HG03135 (cell line): ENCODE measurements around the gene NME1.
"Not testable (repeated sequence)": the region's sequence is repeated elsewhere in the genome, so short reads cannot be mapped to it uniquely, and the experiment has no call there.

Source experiments
- ATAC-seq: cut with Tn5 transposase; IDR thresholded peaks from one replicate; pipeline ENCODE4 v1.9.1; 2021; ENCODE audit warnings: mild to moderate bottlenecking, moderate library complexity; ENCODE audit not compliant: unreplicated experiment

The NME1 gene

GRCh38 chr17:51153210-51154072 lies at the start of gene NME1:
Gene NME1, plus strand, starts transcription at chr17:51153559. Its CDS starts 2,096 bp downstream, at chr17:51155655.
- ATAC-seq = peak; percentile 92

- no peak for ATAC-seq
Observed at GRCh38 chr17:51107778-51108177, 45.6 kb upstream of the NME1 start.

DNA sequence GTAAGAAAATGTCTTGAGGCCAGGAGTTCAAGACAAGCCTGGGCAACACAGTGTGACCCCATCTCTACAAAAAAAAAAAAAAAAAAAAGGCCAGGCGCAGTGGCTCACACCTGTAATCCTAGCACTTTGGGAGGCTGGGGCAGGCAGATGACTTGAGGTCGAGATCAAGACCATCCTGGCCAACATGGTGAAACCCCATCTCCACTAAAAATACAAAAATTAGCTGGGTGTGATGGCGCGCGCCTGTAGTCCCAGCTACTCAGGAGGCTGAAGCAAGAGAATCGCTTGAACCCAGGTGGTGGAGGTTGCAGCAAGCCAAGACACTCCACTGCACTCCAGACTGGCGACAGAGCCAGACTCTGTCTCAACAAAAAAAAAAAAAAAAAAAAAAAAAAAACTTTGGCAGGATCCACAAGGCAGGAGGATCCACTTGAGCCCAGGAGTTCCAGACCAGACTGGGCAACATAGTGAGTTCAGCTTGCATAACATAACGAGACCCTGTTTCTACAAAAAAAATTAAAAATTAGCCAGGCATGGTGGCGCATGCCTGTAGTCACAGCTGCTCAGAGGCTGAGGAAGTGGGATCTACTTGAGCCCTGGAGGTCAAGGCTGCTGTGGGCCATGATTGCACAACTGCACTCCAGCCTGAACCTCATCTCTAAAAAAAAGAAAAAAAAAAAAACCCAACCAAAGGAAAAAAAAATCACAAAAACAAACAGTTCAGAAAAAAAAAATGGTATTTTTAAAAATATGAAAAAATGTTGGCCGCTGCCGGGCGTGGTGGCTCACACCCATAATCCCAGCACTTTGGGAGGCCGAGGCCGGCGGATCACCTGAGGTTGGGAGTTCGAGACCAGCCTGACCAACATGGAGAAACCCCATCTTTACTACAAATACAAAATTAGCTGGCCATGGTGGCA lies 40.8 kb upstream of the NME1 start:
- ATAC-seq = not testable (repeated sequence)

- ATAC-seq = no peak
Observed at GRCh38 chr17:51115179-51115578, 38.2 kb upstream of the NME1 start.

DNA sequence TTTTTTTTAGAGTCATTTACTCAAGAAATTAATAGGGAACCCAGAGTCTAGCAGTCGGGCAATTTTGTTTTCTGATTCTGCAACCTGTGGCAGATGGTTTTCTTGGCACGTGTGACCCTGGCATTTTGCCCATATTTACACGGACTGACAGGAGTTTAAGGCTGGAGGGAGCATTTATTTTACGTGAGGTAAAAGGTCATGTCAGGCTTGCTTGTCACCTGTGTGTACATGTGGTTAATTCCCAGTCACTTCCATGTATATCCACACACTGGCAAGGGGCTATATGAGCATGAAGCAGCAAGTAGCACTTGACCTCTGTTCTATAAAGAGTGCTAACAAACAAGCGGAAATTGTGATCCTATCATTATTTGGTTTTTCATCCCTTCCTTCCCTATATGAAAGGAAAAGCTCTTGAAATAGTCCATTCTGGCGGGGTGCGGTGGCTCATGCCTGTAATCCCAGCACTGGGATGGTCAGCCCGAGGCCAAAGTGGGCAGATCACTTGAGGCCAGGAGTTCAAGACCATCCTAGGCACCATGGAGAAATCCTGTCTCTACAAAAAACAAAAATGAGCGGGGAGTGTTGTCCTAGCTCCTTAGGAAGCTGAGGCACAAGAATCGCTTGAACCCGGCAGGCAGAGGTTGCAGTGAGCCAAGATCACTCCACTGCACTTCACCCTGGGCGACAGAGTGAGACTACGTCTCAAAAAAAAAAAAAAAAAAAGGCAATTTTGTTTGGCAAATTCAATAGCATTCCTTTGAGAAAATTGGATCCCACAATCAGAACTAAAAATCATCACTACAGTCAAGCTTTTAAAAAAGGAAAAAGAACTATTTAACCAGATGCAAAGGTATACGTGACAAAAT lies 34.8 kb upstream of the NME1 start:
- no peak for ATAC-seq

GRCh38 chr17:51119415-51120356 lies 33.7 kb upstream of the NME1 start:
- peak; percentile 19 for ATAC-seq

DNA sequence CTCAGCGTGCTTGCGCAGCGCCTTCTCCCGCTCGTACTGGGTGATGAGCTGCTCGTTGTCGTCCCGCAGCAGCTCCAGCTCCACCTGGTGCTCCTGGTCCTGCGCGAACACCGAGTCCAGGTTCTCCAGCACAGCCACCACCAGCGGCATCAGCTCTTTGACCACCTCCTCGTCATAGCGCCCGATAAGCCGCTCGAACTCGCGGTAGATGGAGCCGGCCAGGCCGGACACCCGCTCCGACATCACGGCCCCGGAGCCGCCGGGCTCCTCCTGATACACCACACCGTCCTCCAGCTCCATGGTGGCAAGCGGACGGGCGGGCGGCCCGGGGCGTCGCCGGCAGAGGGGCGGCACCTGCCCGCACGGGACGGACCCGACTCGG lies 33.0 kb upstream of the NME1 start:
- no peak for ATAC-seq

- peak; percentile 70 for ATAC-seq
Observed at GRCh38 chr17:51120739-51121619, 32.4 kb upstream of the NME1 start, which contains the start of gene SPAG9. Gene SPAG9, minus strand, starts transcription at chr17:51120868. Its CDS starts 212 bp downstream, at chr17:51120656.

DNA sequence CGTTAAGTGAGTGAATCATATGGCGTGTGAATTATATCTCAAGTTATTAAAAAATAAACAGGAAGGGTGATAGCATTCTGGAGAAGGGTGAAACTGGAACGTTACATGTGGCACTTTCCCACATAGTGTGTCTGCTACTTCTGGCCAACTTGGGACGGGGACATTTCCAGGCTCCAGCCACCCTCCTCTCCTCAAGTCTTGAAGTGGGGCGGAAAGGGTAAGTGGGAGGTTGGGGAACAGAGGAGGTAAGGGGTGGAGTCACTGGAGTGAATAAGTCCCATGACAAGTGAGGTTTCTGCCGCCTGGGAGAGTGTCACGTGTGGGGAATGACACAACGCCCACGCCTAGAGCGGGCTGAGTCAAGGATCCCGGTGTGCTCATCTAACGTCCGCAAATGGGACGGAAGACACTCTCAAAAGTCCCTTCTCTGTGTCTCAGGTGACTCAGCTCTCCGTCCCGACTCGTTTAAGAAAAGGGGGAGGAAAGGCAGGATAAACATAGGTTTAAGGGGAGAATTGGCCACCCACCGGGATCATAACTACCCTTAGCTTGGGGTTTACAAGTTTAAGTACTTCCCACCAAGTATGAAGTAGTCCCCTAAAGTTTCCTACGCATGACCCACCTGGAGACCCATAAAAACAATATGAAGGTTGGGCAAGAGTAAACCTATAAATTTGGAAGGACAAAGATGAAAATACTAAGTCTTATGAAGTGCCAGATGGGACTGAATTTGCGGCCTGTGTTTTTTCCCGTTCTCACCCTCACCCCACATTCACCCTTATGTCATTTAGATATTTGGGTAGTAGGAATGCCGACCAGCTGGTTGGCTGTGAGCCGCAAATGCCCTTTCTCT lies 31.5 kb upstream of the NME1 start:
- no peak for ATAC-seq

GRCh38 chr17:51122473-51123115 lies 30.8 kb upstream of the NME1 start:
- ATAC-seq = not testable (repeated sequence)

DNA sequence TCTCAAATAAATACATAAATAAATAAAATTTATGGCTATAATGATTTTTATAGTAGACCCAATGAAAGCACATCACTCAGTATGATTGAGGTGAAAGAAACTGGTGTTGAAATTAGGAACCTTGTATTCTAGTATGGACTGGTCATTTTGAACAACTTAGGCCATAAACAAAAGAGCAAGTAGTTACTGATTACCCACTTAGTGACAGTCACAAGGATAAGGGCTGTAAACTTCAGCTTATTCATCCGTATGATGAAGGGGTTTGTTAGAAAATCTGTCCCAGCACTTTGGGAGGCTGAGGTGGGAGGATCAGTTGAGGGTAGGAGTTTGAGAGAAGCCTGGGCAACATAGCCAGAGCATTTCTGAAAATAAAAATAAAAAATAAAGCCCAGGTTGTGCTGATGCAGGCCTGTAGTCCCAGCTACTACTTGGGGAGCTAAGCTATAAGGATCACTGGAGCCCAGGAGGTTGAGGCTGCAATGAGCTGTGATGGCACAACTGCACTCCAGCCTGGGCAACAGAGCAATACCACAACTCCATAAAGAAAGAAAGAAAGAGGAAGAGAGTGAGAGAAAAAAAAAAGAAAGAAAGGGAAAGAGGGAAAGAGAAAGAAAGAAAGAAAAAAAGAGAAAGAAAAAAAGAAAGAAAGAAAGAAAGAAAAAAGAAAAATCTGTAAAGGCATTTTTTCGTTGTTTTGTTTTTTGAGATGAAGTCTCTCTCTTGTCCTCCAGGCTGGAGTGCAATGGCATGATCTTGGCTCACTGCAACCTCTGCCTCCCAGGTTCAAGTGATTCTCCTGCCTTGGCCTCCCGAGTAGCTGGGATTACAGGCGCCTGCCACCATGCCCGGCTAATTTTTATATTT lies 28.5 kb upstream of the NME1 start:
- ATAC-seq = no peak

- no peak for ATAC-seq
Observed at GRCh38 chr17:51128076-51128475, 25.3 kb upstream of the NME1 start.

GRCh38 chr17:51132964-51133319 lies 20.4 kb upstream of the NME1 start:
- peak; percentile 73 for ATAC-seq

DNA sequence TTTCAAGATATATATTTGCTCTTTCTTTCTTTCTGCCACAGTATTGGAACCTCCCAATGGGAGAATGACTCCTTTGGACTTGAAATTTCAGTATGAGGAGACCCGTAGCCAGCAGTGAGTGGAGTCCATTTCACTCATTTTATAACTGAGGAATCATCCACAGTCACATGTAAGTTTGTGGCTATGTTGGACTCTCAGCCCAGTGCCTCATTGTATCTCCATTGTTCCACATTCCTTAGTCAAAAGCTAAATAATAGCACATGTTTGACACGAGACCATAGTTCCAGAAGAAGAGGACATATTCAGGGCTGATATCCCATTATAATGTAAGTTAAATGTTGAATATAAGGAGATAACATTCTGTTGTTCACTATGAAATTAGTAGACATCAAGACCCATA lies 20.0 kb upstream of the NME1 start:
- no peak for ATAC-seq

GRCh38 chr17:51135956-51136355 lies 17.4 kb upstream of the NME1 start:
- no peak for ATAC-seq

GRCh38 chr17:51142597-51142996 lies 10.8 kb upstream of the NME1 start:
- ATAC-seq = no peak
